Stimulated activated CD4-positive, alpha-beta T cell treated with anti-CD3 and anti-CD28 coated beads, Interleukin-15, amount 100 ng/mL, for 24 hours (primary cell): ENCODE results near the gene UPB1.
"Not testable (repeated sequence)": the region's sequence is repeated elsewhere in the genome, so short reads cannot be mapped to it uniquely, and the experiment has no call there.

ENCODE experiments used
- DNase-seq: peaks from one replicate; pipeline ENCODE4 v3.0.0-alpha.2; 2020

Gene UPB1

DNA sequence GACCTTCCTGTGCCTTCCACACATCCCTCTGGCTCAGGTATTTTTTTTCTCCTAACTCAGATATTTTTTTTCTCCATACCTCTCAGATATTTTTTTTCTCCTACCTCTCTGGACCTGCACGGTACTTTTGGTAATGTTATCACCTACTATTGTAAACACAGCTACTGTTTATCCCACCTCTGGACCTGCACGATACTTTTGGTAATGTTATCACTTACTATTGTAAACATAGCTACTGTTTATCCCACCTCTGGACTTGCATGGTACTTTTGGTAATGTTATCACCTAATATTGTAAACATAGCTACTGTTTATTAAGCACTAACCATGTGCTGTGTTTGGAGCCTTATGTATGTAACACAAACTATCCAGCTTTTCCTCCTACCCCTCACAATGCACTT, 12.1 kb upstream of the UPB1 start:
- no peak for DNase-seq

DNA sequence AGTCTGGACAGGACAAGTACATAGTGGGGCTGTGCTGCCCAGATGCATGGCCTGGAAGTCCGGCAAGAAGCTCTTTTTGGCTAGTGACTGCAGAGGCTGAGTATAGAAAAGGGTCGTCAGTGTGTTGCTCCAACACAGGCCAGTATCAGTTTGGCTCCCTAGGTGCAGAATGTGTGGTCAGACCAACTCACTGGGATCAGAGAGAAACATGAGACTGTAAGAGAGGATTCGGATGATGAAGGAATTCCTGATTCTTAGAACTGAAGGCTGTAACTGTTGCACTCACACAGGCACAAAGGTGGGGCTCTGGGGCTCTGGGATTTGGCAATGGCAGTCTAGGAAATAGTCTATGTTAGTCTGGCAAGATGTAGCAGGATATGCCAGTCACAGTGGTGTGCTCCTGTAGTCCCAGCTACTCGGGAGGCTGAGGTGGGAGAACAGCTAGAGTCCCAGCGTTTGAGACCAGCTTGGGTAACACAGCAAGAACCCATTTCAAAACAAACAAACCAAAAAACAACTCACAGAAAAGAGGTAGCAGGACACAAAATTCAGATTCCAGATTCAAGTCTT, 11.1 kb upstream of the UPB1 start:
- no peak for DNase-seq

GRCh38 chr22:24485170-24485569, 10.0 kb upstream of the UPB1 start:
- no peak for DNase-seq

GRCh38 chr22:24485608-24486007, 9.5 kb upstream of the UPB1 start:
- DNase-seq: no peak

- DNase-seq: peak; percentile 42
Observed at GRCh38 chr22:24486501-24486921, 8.6 kb upstream of the UPB1 start.

DNA sequence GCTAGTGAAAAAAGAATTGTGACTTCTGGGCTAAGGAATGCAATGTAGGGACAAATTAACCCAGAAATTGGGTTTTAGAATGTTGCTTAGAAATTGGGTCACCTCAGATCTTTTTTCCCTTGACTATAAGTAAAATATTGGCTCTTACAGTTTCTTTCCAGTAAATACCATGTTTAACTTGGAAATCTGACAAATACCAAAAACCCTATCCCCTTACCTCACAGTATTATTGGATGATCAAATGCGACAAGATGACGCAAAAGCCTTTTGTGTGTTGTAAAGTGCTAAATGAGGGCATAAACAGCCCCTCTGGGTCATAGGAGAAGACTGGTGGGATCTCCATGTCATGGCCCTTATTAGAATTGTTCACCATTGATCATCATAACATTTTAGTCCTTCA, 6.1 kb upstream of the UPB1 start:
- no peak for DNase-seq

GRCh38 chr22:24489434-24489833, 5.7 kb upstream of the UPB1 start:
- not testable (repeated sequence) for DNase-seq

DNA sequence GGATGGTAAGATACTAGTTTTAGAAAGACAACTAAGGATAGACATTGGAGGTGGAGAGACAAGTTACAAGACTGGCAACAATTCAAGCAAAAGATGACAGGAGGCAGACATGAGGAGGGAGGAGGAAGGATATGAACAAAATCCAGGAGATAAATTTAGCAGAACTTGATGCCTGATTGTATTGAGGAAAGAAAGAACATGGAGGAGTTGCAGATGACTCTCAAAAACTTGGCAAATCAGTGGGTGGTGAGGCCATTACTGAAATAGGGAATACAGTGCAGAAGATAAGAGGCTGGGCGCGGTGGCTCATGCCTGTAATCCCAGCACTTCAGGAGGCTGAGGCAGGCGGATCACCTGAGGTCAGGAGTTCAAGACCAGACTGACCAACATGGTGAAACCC, 2.7 kb upstream of the UPB1 start:
- no peak for DNase-seq

DNA sequence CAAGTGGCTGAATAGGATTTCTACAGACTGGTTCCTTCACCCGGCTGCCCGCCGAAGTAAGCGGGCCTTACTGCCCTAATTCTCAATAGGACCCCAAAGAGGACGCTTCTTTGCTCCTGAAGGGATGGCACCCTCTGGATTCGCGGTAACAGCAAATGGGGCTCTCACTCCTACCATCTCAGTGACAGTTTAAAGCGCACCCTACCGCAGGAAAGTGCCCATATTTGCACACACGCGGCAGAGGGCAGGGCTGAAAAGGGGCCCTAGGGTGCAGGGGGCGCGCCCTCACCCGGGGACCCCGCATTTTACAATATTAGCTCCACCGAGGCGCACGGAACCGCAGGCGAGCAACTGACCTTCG, 985 bp upstream of the UPB1 start:
- DNase-seq: no peak

GRCh38 chr22:24495365-24495675, 188 bp downstream of the UPB1 start:
- DNase-seq: no peak

GRCh38 chr22:24496234-24496633, 1.1 kb downstream of the UPB1 start:
- DNase-seq: no peak

DNA sequence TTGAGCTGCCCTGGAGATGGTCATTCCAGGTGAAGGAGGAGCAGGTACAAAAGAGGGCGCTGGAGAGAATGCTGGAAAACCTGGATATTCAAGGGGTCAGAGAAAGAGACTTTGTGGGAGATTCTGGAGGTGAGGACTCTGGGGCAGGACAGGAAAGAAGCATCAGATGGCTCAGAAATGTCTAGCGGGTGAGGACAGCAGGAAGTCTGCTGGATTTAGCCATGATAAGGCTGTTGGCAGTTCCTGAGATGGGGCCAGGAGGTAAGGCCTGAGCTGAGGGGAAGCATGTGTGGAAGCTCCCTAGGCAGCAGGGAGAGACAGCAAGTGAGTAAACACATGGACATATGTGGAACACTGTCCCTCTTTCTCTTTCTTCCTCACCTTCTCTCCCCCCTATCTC, 1.5 kb downstream of the UPB1 start:
- DNase-seq: no peak

DNA sequence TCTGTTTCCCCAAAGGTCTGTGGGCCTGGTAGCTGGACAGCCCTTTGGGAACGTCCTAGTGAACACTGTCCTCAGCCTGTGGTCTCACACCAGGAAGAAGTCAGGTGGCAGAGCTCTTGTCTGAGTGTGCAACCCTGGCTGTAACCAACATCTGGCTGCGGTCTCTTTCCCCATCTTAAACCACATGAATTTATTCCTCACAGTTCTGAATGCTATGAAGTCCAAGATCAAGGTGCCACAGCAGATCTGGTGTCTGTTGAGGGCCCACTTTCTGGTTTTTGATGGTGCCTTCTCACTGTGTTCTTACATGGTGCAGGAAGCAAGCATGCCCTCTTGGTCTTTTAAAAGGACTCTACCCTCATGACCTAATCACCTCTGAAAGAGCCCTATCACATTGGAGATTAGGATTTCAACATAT, 2.7 kb downstream of the UPB1 start:
- no peak for DNase-seq

DNA sequence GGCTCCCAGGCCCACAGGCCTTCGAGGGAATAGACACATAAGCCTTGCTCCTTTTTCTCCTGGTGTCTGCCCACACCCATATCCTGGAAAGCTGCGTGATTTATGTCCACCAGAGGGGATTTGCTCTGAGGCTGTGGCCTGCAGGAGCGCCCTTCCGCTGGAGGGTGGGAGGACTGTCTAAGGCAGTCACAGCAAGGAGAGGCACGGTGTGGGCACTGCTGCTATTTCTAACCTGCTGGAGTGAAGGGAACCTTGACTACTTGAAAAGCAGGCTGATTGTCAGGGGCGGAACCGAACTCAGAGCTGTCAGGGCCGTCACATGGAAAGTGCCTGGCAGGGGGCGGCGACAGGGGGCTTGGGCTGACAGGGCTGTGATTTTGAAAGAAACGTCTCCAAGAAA, 3.7 kb downstream of the UPB1 start:
- no peak for DNase-seq

DNA sequence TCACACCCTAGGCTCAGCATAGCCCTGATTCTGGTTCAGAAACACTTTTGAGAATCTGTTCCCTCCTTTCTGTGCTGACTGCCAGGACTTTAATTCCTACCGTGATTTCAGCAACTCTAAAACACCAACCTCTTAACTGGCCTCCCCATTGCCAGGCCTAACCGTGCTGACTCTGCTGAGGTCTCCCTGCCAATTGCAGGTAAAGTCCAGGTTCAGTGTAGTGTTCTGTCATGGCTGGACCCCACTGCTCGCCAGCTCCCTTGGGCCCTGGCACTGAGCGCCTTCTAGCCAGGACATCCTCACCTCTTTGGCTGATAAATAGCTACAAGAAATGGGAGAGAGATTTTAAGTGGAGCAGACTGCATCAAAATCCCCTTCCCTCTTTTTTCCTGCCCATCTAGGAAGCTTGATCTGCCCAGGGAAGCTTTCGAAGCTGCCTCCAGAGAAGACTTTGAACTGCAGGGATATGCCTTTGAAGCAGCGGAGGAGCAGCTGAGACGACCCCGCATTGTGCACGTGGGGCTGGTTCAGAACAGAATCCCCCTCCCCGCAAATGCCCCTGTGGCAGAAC, 4.7 kb downstream of the UPB1 start:
- DNase-seq: no peak

- DNase-seq: no peak
Observed at GRCh38 chr22:24500277-24500820, 5.2 kb downstream of the UPB1 start.

- DNase-seq: no peak
Observed at GRCh38 chr22:24501301-24502005, 6.3 kb downstream of the UPB1 start.

DNA sequence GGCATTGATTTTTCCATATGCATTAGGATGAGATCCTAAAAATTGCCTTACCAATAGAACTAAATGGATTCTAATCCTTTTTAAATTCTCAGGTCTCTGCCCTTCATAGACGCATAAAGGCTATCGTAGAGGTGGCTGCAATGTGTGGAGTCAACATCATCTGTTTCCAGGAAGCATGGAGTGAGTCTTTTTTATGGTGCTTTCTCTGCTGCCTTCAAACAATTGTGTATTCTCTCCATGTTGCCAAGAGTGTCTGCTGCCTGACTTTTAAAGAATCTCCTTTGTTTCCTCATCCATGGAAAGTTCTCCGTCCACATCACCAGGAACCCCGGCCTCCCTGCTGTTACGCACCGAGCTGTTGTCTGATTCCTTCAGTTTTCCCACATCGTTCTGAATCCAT, 6.9 kb downstream of the UPB1 start:
- no peak for DNase-seq

DNA sequence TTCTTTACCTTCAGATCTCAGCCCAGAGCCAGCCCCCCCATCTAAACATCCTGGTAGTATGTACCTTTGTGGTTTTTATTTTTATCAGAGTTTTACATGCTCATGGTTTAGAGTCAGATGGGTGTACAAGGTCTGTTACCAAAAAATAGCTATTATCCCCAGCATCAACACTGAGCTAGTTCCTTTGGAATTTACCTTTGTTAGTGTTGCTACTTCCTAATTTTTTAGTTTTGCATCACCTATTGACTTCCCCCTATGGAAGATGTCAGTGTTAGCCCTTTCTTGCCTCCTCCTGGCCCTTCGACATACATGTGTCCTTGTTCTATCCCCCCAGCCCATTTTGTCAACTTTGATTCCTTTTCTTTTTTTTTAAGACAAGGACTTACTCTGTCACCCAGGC, 7.4 kb downstream of the UPB1 start:
- DNase-seq: no peak

DNA sequence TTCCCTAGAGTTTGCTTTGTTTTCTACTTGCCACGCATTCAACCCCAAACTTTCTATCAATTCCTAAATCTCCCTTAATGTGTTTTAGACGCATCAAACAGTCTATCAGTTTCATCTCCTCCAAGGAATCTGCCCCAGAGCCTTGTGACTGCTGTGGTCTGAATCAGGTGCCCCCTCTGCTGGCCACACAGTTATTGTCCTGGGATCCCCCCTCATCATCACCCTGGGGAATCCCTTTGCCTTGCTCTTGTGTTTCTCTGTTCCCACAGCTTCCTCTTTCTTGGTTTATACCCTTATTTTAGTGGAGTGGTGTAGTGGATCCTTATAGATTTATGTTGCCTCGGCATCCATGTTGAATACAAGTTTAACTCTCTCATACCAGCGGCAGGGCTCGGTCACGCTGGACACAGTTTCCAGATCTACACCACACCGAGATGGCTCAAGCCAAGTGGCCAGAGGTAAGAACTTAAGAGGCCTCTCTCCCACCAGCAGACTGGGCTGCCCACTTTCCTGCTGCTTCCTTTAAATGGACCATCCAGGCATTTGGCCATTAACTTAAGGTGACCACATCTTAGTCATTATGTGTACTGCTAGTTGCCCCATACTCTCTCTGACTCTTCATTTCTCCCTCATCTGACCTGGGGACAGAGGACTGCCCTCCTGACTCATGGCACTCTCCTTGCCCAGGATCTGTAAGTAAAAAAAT, 8.2 kb downstream of the UPB1 start:
- peak; percentile 75 for DNase-seq

- no peak for DNase-seq
Observed at GRCh38 chr22:24503843-24504338, 8.8 kb downstream of the UPB1 start.

DNA sequence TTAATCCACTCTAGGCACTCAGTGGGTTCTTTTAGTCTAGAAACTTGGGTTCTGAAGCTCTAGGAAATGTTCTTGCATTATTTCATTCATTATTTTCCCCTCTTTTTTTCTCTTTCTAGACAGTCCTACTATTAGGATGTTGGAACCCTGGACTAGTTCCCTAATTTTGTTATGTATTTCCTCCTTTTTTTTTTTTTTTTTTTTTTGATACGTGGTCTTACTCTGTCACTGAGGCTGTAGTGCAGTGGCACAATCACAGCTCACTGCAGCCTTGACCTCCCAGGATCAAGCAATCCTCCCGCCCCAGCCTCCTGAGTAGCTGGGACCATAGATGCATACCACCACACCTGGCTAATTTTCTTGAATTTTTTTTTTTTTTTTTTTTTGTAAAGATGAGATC, 9.4 kb downstream of the UPB1 start:
- no peak for DNase-seq

DNA sequence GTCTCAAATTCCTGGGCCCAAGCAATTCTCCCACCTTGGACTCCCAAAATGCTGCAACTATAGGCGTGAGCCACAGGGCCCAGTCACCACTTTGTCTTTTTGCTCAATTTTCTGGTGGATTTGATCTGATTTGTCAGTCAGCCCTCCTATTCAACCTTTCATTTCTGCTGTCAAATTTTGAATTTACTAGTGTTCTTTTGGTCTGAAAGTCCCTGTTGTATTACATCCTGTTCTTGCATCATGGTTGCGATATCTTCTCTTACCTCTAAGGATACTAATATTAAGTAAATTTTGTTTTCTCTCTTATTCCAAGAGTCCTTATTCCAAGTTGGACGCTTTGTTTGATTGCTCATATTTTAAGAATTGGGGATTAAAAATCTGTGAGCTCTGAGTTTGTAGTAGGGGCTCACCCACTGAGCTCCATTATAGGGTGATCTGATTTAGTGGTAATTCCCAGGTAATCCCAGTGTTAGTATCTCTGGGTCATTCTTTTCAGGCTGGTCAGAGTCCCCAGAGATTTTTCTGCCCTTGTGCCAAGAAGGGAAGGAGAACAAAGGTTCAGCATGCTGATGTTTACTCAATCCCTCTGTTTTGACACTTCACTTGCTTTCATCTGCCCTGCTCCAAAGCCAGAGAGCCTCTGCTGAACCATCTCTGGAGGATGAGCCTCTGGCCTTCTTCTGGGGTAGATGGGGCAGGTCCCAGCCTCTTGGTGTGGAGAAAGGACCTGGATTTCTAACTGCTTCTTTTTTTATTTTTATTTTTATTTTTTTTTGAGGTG, 10.0 kb downstream of the UPB1 start:
- DNase-seq: no peak
